HS-5 (cell line): ENCODE data around the gene MLLT10.
A peak's percentile ranks its signal among the peaks of the same experiment; 100 is the strongest.
"Not testable (repeated sequence)": the region's sequence is repeated elsewhere in the genome, so short reads cannot be mapped to it uniquely, and the experiment has no call there.

Source experiments
- DNase-seq: peaks from one replicate; pipeline ENCODE4 v3.0.0-alpha.2; 2012; ENCODE audit warnings: low read depth

Gene MLLT10

GRCh38 chr10:21700474-21700873, 166.4 kb downstream of the MLLT10 start:
- DNase-seq: no peak

GRCh38 chr10:21702633-21703111, 168.6 kb downstream of the MLLT10 start:
- DNase-seq: no peak

GRCh38 chr10:21705142-21705827, 171.3 kb downstream of the MLLT10 start:
- no peak for DNase-seq

- no peak for DNase-seq
Measured at GRCh38 chr10:21705828-21706176, 171.8 kb downstream of the MLLT10 start.

GRCh38 chr10:21707498-21707897, 173.5 kb downstream of the MLLT10 start:
- DNase-seq: no peak

- DNase-seq: no peak
Measured at GRCh38 chr10:21712975-21713374, 178.9 kb downstream of the MLLT10 start.

- no peak for DNase-seq
Measured at GRCh38 chr10:21715531-21716195, 181.6 kb downstream of the MLLT10 start.

GRCh38 chr10:21717437-21718054, 183.5 kb downstream of the MLLT10 start:
- not testable (repeated sequence) for DNase-seq

GRCh38 chr10:21719502-21719901, 185.5 kb downstream of the MLLT10 start:
- DNase-seq: no peak

- no peak for DNase-seq
Measured at GRCh38 chr10:21720090-21720489, 186.1 kb downstream of the MLLT10 start.

- DNase-seq: no peak
Measured at GRCh38 chr10:21721000-21721665, 187.1 kb downstream of the MLLT10 start.

GRCh38 chr10:21722209-21722608, 188.2 kb downstream of the MLLT10 start:
- no peak for DNase-seq

GRCh38 chr10:21724020-21724589, 190.1 kb downstream of the MLLT10 start:
- no peak for DNase-seq

- DNase-seq: peak; percentile 87
Measured at GRCh38 chr10:21724687-21725367, 190.8 kb downstream of the MLLT10 start.

- no peak for DNase-seq
Measured at GRCh38 chr10:21726601-21727225, 192.7 kb downstream of the MLLT10 start.

- DNase-seq: no peak
Measured at GRCh38 chr10:21727452-21728168, 193.6 kb downstream of the MLLT10 start.

GRCh38 chr10:21728618-21729017, 194.6 kb downstream of the MLLT10 start:
- DNase-seq: no peak

GRCh38 chr10:21732067-21732772, 198.2 kb downstream of the MLLT10 start:
- no peak for DNase-seq

GRCh38 chr10:21733710-21734109, 199.7 kb downstream of the MLLT10 start:
- no peak for DNase-seq

GRCh38 chr10:21737106-21737505, 203.1 kb downstream of the MLLT10 start:
- no peak for DNase-seq
